SKM-1 treated with dmso at 0.1 percent for 144 hours (cell line): ENCODE measurements around the gene S100A4.

Experiments
- DNase-seq: peaks from one replicate; lab custom pipeline; 2025; ENCODE audit not compliant: unreplicated experiment; lab: John Stamatoyannopoulos, UW

Gene S100A4

GRCh38 chr1:153509729-153510354, 35.8 kb downstream of the S100A4 start:
- DNase-seq, result peak; percentile 80

- DNase-seq, result no peak
These were observed 36.6 kb downstream of the S100A4 start for GRCh38 chr1:153509036-153509435.

GRCh38 chr1:153507926-153508583, 37.6 kb downstream of the S100A4 start:
- no peak for DNase-seq

- no peak for DNase-seq
These were observed 38.7 kb downstream of the S100A4 start for GRCh38 chr1:153506831-153507413.

GRCh38 chr1:153506386-153506785, 39.2 kb downstream of the S100A4 start:
- DNase-seq, result no peak

- no peak for DNase-seq
These were observed 40.0 kb downstream of the S100A4 start for GRCh38 chr1:153505576-153505975.

GRCh38 chr1:153503766-153504165, 41.8 kb downstream of the S100A4 start:
- DNase-seq, result no peak

GRCh38 chr1:153498746-153499145, 46.9 kb downstream of the S100A4 start:
- DNase-seq, result no peak

GRCh38 chr1:153495536-153495935, 50.1 kb downstream of the S100A4 start:
- no peak for DNase-seq

- peak; percentile 81 for DNase-seq
These were observed 50.5 kb downstream of the S100A4 start for GRCh38 chr1:153494976-153495535.
